ENCODE results near the gene NFATC3. TPM values are rescaled to one million over a fixed set of nuclear protein-coding genes. Genes with fewer than 3 reads are reported as not detected.

Gene NFATC3
- total and polyA plus RNA-seq, 2 of the 8 experiments (the other 6 are each of a cell fraction or from before 2014, with no cell fraction given) = 17.6 to 34.5 TPM

- CTCF ChIA-PET (ENCODE audit: partially characterized antibody) = interaction anchor here (0.6 to 4.1 kb wide), 26 partner anchors 8 to 897 kb away, joined by 3 to 32 read pairs (median 4); no protein-coding TSS in a partner anchor
- no peak overlapping the region for H2BK5ac ChIP-seq (ENCODE audit: low read depth, low read length)
- no peak overlapping the region for H2AK5ac ChIP-seq (ENCODE audit: low read depth, low read length)
- no peak overlapping the region for H2BK120ac ChIP-seq (replicated peaks; ENCODE audit: low read depth, low read length)
- H3K36me3 ChIP-seq (ENCODE audit: control insufficient read depth in 2 of 4, insufficient read depth in 4 of 4, low read length in 3 of 4) = peaks cover 0 to 6% (median 2%) of the 10 kb centered on the region in 4 experiments; a peak in 4 of 8 replicates
- no peaks in the 10 kb centered on the region for H3K27me3 ChIP-seq (replicated peaks in 1 of 4; ENCODE audit: control insufficient read depth in 3 of 4, extremely low read depth in 1 of 4, insufficient read depth in 3 of 4, low read length in 3 of 4)
- H3K9ac ChIP-seq (replicated peaks in 1 of 4; ENCODE audit: extremely low read depth in 1 of 4, low read depth in 3 of 4, low read length in 3 of 4) = peak overlapping the region in 2 of 4 experiments; percentile 2 to 26; a peak in 4 of 7 replicates
- H4K5ac ChIP-seq (ENCODE audit: insufficient read length, low read depth, low read length) = no peak overlapping the region
- FAIRE-seq (no peak), DNase-seq (ENCODE audit: low read depth in 1 of 2, low spot score in 2 of 2) (peak in 1 of 2 experiments; percentile 43)
- H2AFZ ChIP-seq (ENCODE audit: low read length) = no peak overlapping the region
- H4K8ac ChIP-seq (ENCODE audit: extremely low read depth, insufficient read depth, low read length) = no peak overlapping the region
- H3K79me2 ChIP-seq (ENCODE audit: control insufficient read depth in 1 of 2, insufficient read depth in 2 of 2, low read length in 2 of 2) = peaks cover 0 to 25% of the 10 kb centered on the region in 2 experiments; a peak in 2 of 4 replicates
- H3K4me2 ChIP-seq (ENCODE audit: insufficient read depth in 1 of 2, low read depth in 2 of 2, low read length in 2 of 2) = peak overlapping the region; percentile 85 to 87
- H3K23ac ChIP-seq (ENCODE audit: insufficient read length) = no peak overlapping the region
- H2BK12ac ChIP-seq (ENCODE audit: low read depth, low read length) = no peak overlapping the region
- no peak overlapping the region for H3K14ac ChIP-seq (ENCODE audit: insufficient read length)
- H3K4me1 ChIP-seq (replicated peaks in 1 of 4; ENCODE audit: control insufficient read depth in 3 of 4, insufficient read depth in 4 of 4, low read length in 3 of 4) = peaks cover 0 to 11% (median 6%) of the 10 kb centered on the region in 4 experiments; a peak in 6 of 7 replicates
- H3K18ac ChIP-seq (ENCODE audit: extremely low read depth, low read length) = no peak overlapping the region
- no peak overlapping the region for H2BK15ac ChIP-seq (ENCODE audit: low read length)
- H4K20me1 ChIP-seq (replicated peaks in 1 of 2; ENCODE audit: control insufficient read depth in 1 of 2, insufficient read depth in 2 of 2, low read length in 2 of 2) = peaks cover 2 to 4% of the 10 kb centered on the region in 2 experiments
- no peak overlapping the region for H3K4ac ChIP-seq (replicated peaks; ENCODE audit: insufficient read length, low read depth, low read length)
- peaks cover 10% of the 10 kb centered on the region for H3K23me2 ChIP-seq (ENCODE audit: low read depth, low read length)
- H3K4me3 ChIP-seq (ENCODE audit: extremely low read depth in 1 of 4, insufficient read depth in 2 of 4, low read depth in 3 of 4, low read length in 4 of 4) = peak overlapping the region; percentile 57 to 91 (median 83); a peak in 6 of 8 replicates
- POLR2A ChIA-PET (ENCODE audit: partially characterized antibody) = interaction anchor here (0.6 to 3.6 kb wide), 14 partner anchors 8 to 655 kb away, joined by 3 to 61 read pairs (median 6); partner anchors contain the start of genes DDX28, DUS2 and ESRP2
- no peak overlapping the region for H2BK20ac ChIP-seq (ENCODE audit: low read length)
- H4K91ac ChIP-seq (replicated peaks; ENCODE audit: insufficient read length, low read length) = no peak overlapping the region
- H3K9me3 ChIP-seq (ENCODE audit: insufficient read depth in 2 of 2, low read depth in 1 of 2, low read length in 1 of 2) = no peaks in the 10 kb centered on the region
- H3K79me1 ChIP-seq (ENCODE audit: low read depth, low read length) = peaks cover 4% of the 10 kb centered on the region; the same call in 1 of the 2 replicates
- WGBS, 2 experiments (ENCODE audit: extremely low coverage in 1 of 2, insufficient coverage in 1 of 2, insufficient read length in 1 of 2, insufficient replicate concordance in 2 of 2, low coverage in 1 of 2, low lambda C conversion rate in 2 of 2, missing lambda C conversion rate in 1 of 2) = 84% methylated on average over 4 of the region's 4 CpGs; no CpG with 5 or more reads in 1 of the 2 experiments
- no peak overlapping the region for H3K56ac ChIP-seq (replicated peaks; ENCODE audit: insufficient read length, low read depth, low read length)
- H3K27ac ChIP-seq (ENCODE audit: low read depth, low read length) = no peak overlapping the region
- TF ChIP-seq POU5F1 (IDR thresholded peaks at IDR 0.05; ENCODE audit: low read depth, low read length) = no peak
- TF ChIP-seq POLR2AphosphoS5 (IDR thresholded peaks at IDR 0.05; ENCODE audit: low read depth, low read length) = no peak
- no peak for TF ChIP-seq HDAC2 (IDR thresholded peaks at IDR 0.05; ENCODE audit: borderline replicate concordance in 1 of 2, low read depth in 2 of 2, low read length in 2 of 2)
- TF ChIP-seq SUZ12 (IDR thresholded peaks at IDR 0.05; ENCODE audit: low read length) = no peak
- TF ChIP-seq NANOG (IDR thresholded peaks at IDR 0.05; ENCODE audit: insufficient read depth, low read depth, low read length, poor library complexity, severe bottlenecking) = no peak
- TF ChIP-seq ATF3 (IDR thresholded peaks at IDR 0.05; ENCODE audit: insufficient read depth, low read depth, low read length) = no peak
- TF ChIP-seq SP2 (IDR thresholded peaks at IDR 0.05; ENCODE audit: low read length) = no peak
- no peak for TF ChIP-seq RFX5 (IDR thresholded peaks at IDR 0.05; ENCODE audit: borderline replicate concordance, low read depth, low read length)
- no peak for TF ChIP-seq RNF2 (IDR thresholded peaks at IDR 0.05; ENCODE audit: borderline replicate concordance, low read depth, low read length, missing control alignments, poor library complexity, severe bottlenecking)
- TF ChIP-seq SAP30 (IDR thresholded peaks at IDR 0.05; ENCODE audit: insufficient read depth, insufficient replicate concordance, low read length) = no peak
- TF ChIP-seq SP1 (IDR thresholded peaks at IDR 0.05; ENCODE audit: low read depth, low read length) = no peak
Measured at GRCh38 chr16:68083239-68083781, 1.9 kb upstream of the NFATC3 start.

Data from H1 (cell line).